Measurements from ENCODE around the gene OR4N2. TPM values are rescaled to one million over a fixed set of nuclear protein-coding genes. Genes with fewer than 3 reads are reported as not detected.
"Not testable (repeated sequence)": the region's sequence is repeated elsewhere in the genome, so short reads cannot be mapped to it uniquely, and the experiment has no call there.

The OR4N2 gene
- total RNA-seq, 1 experiment from 2014 or later: not detected

DNA sequence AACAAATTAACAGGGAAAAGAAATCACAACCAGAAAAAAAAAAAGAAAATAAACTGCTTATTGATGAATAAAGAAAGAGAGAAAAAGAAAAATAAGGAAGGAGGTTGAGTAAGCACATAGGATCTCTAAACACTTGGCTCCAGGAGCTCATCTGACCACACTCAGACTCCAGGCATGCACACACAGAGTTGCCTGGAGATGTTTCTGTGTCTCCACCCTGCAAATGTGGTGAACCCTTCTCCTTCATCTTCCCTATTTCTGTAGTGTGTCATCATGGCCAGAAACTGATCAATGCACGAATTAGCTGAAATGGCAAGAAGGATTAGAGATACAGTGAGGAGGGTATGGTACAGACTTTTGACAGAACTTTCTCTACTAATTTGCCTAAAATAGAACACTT, 20.2 kb downstream of the OR4N2 start:
- TF ChIP-seq, protein P1, sequence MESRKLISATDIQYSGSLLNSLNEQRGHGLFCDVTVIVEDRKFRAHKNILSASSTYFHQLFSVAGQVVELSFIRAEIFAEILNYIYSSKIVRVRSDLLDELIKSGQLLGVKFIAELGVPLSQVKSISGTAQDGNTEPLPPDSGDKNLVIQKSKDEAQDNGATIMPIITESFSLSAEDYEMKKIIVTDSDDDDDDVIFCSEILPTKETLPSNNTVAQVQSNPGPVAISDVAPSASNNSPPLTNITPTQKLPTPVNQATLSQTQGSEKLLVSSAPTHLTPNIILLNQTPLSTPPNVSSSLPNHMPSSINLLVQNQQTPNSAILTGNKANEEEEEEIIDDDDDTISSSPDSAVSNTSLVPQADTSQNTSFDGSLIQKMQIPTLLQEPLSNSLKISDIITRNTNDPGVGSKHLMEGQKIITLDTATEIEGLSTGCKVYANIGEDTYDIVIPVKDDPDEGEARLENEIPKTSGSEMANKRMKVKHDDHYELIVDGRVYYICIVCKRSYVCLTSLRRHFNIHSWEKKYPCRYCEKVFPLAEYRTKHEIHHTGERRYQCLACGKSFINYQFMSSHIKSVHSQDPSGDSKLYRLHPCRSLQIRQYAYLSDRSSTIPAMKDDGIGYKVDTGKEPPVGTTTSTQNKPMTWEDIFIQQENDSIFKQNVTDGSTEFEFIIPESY (IDR thresholded peaks at IDR 0.05; ENCODE audit: extremely low read depth, insufficient replicate concordance, low read length): no peak
- no peak for TF ChIP-seq ELF1 (IDR thresholded peaks at IDR 0.05; ENCODE audit: borderline replicate concordance, low read depth)
- TF ChIP-seq EZH2 (IDR thresholded peaks at IDR 0.05): no peak
- Histone ChIP-seq H3K9ac (ENCODE audit: low read length) (no peak overlapping the region), H3K36me3 (ENCODE audit: control insufficient read depth in 1 of 2, insufficient read depth in 2 of 2, low read length in 2 of 2) (no peaks in the 10 kb centered on the region), H3K27ac (ENCODE audit: low read depth, low read length) (no peak overlapping the region), H3K9me2 (ENCODE audit: insufficient read depth) (no peaks in the 10 kb centered on the region), H3K27me3 (ENCODE audit: insufficient read depth, low read length) (no peaks in the 10 kb centered on the region), H3K4me1 (ENCODE audit: control insufficient read depth in 1 of 2, insufficient read depth in 2 of 2, low read length in 2 of 2) (no peaks in the 10 kb centered on the region), H2AFZ (ENCODE audit: low read depth, low read length, poor library complexity, severe bottlenecking) (no peak overlapping the region), H3K4me2 (ENCODE audit: low read length) (no peak overlapping the region), H4K20me1 (ENCODE audit: insufficient read depth) (no peaks in the 10 kb centered on the region), H3K9me3 (ENCODE audit: control insufficient read depth in 1 of 2, insufficient read depth in 1 of 2, low read depth in 1 of 2, low read length in 2 of 2) (peaks cover 4 to 6% of the 10 kb centered on the region in 2 experiments; a peak in 1 of 4 replicates), H3K79me2 (ENCODE audit: insufficient read depth, low read length) (no peaks in the 10 kb centered on the region), H3K4me3 (replicated peaks in 1 of 2; ENCODE audit: low read depth in 1 of 2, low read length in 2 of 2) (no peak overlapping the region)
- BruUV-seq (replicated peaks): no TSS peak
- intact Hi-C loops (cut with micrococcal nuclease): no loop called here
- no peak for DNase-seq (ENCODE audit: low read depth, low spot score)
- no peak for ATAC-seq
- RAD21 ChIA-PET (ENCODE audit: low non-redundant PET in 1 of 2, low total read pairs in 2 of 2, uncharacterized antibody in 2 of 2, unreplicated experiment in 2 of 2): no interaction called here
- POLR2A ChIA-PET: no interaction called here
- CTCF ChIA-PET: no interaction called here

DNA sequence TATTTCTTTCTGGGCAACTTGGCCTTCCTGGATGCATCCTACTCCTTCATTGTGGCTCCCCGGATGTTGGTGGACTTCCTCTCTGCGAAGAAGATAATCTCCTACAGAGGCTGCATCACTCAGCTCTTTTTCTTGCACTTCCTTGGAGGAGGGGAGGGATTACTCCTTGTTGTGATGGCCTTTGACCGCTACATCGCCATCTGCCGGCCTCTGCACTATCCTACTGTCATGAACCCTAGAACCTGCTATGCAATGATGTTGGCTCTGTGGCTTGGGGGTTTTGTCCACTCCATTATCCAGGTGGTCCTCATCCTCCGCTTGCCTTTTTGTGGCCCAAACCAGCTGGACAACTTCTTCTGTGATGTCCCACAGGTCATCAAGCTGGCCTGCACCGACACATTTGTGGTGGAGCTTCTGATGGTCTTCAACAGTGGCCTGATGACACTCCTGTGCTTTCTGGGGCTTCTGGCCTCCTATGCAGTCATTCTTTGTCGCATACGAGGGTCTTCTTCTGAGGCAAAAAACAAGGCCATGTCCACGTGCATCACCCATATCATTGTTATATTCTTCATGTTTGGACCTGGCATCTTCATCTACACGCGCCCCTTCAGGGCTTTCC, 24.2 kb downstream of the OR4N2 start:
- H3K4me2 ChIP-seq (ENCODE audit: low read length); intact Hi-C loops (cut with micrococcal nuclease); H3K9ac ChIP-seq (ENCODE audit: low read length); H4K20me1 ChIP-seq (ENCODE audit: insufficient read depth); H3K9me2 ChIP-seq (ENCODE audit: insufficient read depth); H3K4me3 ChIP-seq (replicated peaks in 1 of 2; ENCODE audit: low read depth in 1 of 2, low read length in 2 of 2); POLR2A ChIA-PET; H3K9me3 ChIP-seq (ENCODE audit: control insufficient read depth in 1 of 2, insufficient read depth in 1 of 2, low read depth in 1 of 2, low read length in 2 of 2); H3K27me3 ChIP-seq (ENCODE audit: insufficient read depth, low read length); H2AFZ ChIP-seq (ENCODE audit: low read depth, low read length, poor library complexity, severe bottlenecking); BruUV-seq (replicated peaks); DNase-seq (ENCODE audit: low read depth, low spot score); H3K4me1 ChIP-seq (ENCODE audit: control insufficient read depth in 1 of 2, insufficient read depth in 2 of 2, low read length in 2 of 2); RAD21 ChIA-PET (ENCODE audit: low non-redundant PET in 1 of 2, low total read pairs in 2 of 2, uncharacterized antibody in 2 of 2, unreplicated experiment in 2 of 2); H3K36me3 ChIP-seq (ENCODE audit: control insufficient read depth in 1 of 2, insufficient read depth in 2 of 2, low read length in 2 of 2); H3K27ac ChIP-seq (ENCODE audit: low read depth, low read length); CTCF ChIA-PET; H3K79me2 ChIP-seq (ENCODE audit: insufficient read depth, low read length); ATAC-seq: not testable (repeated sequence)
